LHCN-M2 (cell line): ENCODE measurements around the gene KIRREL3. TPM values are rescaled to one million over a fixed set of nuclear protein-coding genes. Genes with fewer than 3 reads are reported as not detected.

Source experiments
- DNase-seq: peaks from one replicate; pipeline ENCODE4 v3.0.0-alpha.2; 2012; ENCODE audit warnings: low read depth
- total RNA-seq: library from RNA; depleted of rRNA; stranded (reverse); fragments of >200 nt; gene quantifications from 2 replicates; pipeline ENCODE4 v1.2.3, GENCODE V29; 2014

The KIRREL3 gene
- total RNA-seq, 1 experiment from 2014 or later = 2.1 TPM

- DNase-seq = no peak
Measured at GRCh38 chr11:126583101-126583500, 417.5 kb downstream of the KIRREL3 start.

GRCh38 chr11:126581871-126582648 is 418.5 kb downstream of the KIRREL3 start:
- DNase-seq = no peak

- no peak for DNase-seq
Measured at GRCh38 chr11:126578426-126578825, 422.1 kb downstream of the KIRREL3 start.

GRCh38 chr11:126578021-126578420 is 422.5 kb downstream of the KIRREL3 start:
- no peak for DNase-seq

GRCh38 chr11:126575849-126576248 is 424.7 kb downstream of the KIRREL3 start:
- DNase-seq = no peak

- no peak for DNase-seq
Measured at GRCh38 chr11:126573325-126573978, 427.1 kb downstream of the KIRREL3 start.

- no peak for DNase-seq
Measured at GRCh38 chr11:126570489-126570888, 430.1 kb downstream of the KIRREL3 start.

GRCh38 chr11:126567419-126567818 is 433.2 kb downstream of the KIRREL3 start:
- no peak for DNase-seq

GRCh38 chr11:126564566-126564965 is 436.0 kb downstream of the KIRREL3 start:
- DNase-seq = no peak

GRCh38 chr11:126561327-126561893 is 439.2 kb downstream of the KIRREL3 start:
- DNase-seq = peak; percentile 67

- no peak for DNase-seq
Measured at GRCh38 chr11:126560221-126560620, 440.3 kb downstream of the KIRREL3 start.

- peak; percentile 20 for DNase-seq
Measured at GRCh38 chr11:126548581-126549550, 451.7 kb downstream of the KIRREL3 start.

GRCh38 chr11:126547691-126548090 is 452.9 kb downstream of the KIRREL3 start:
- DNase-seq = no peak

GRCh38 chr11:126547161-126547560 is 453.4 kb downstream of the KIRREL3 start:
- peak; percentile 96 for DNase-seq

- DNase-seq = no peak
Measured at GRCh38 chr11:126546694-126547093, 453.9 kb downstream of the KIRREL3 start.

- peak; percentile 43 for DNase-seq
Measured at GRCh38 chr11:126546191-126546590, 454.4 kb downstream of the KIRREL3 start.

GRCh38 chr11:126545057-126545555 is 455.5 kb downstream of the KIRREL3 start:
- no peak for DNase-seq

- peak; percentile 24 for DNase-seq
Measured at GRCh38 chr11:126544108-126545056, 456.2 kb downstream of the KIRREL3 start.

- DNase-seq = no peak
Measured at GRCh38 chr11:126543691-126544090, 456.9 kb downstream of the KIRREL3 start.
